GM18507 (cell line): ENCODE measurements around the gene QPCTL.

Experiments used
- DNase-seq: peaks from one replicate; pipeline ENCODE4 v3.0.0; 2011; ENCODE audit warnings: low read depth; ENCODE audit not compliant: insufficient read length; ENCODE audit errors: extremely low spot score
- FAIRE-seq: peaks from 2 replicates; lab custom pipeline; 2011; peaks lifted over from hg19 to GRCh38; lab: Jason Lieb, UNC

QPCTL gene

DNA sequence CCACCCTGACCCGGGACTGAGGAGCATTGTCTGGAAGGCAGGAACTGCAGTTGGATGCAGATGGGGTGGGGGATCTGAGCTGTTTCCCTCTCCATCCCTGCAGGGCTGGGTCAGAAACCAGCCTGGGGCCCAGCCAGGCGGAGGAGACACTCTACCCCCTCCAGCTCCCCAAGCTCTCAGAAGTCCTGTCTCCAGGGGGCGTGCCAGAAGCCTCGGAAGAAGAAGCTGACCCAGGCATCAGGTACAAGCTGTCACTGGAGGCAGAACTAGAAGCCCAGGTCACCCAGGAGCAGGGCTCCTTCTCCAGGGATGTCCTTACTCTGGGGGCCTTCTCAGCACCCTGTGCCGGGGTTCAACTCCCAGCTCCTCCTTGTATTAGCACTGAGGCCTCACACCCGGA is 61.1 kb downstream of the QPCTL start:
- no peak for FAIRE-seq
- no peak for DNase-seq
